ENCODE data around the gene TEKT3. TPM values are rescaled to one million over a fixed set of nuclear protein-coding genes. Genes with fewer than 3 reads are reported as not detected.

The TEKT3 gene
- total and polyA plus RNA-seq, 2 of the 4 experiments (the other 2 are of a cell fraction), result 0.15 TPM; not detected in 1

GRCh38 chr17:15278924-15279477 lies 62.4 kb downstream of the TEKT3 start:
- intact Hi-C loops (cut with micrococcal nuclease) (no loop called here), dilution Hi-C loops (cut with HindIII; ENCODE audit: low sequenced_read_pairs, unreplicated experiment) (no loop called here), in situ Hi-C loops (cut with MboI; ENCODE audit: low sequenced_read_pairs) (no loop called here)
- no peak overlapping the region for H4K91ac ChIP-seq (ENCODE audit: insufficient read depth, low read depth, low read length)
- H3K27ac ChIP-seq (ENCODE audit: insufficient read depth, low read length), result no peak overlapping the region
- ATAC-seq (ENCODE audit: low read depth), result peak; percentile 87
- peak overlapping the region; percentile 93; the same call in 1 of the 2 replicates for H2BK20ac ChIP-seq (ENCODE audit: low read depth, low read length)
- no peaks in the 10 kb centered on the region; the same call in 1 of the 2 replicates for H3K27me3 ChIP-seq (ENCODE audit: control insufficient read depth, insufficient read depth, low read length)
- no CpG with 5 or more reads among the region's 2 CpGs for WGBS, 2 experiments (ENCODE audit: extremely low coverage in 2 of 2, insufficient read length in 1 of 2)
- H2BK15ac ChIP-seq (ENCODE audit: low read depth, low read length), result peak overlapping the region; percentile 45; the same call in 1 of the 3 replicates
- H3K79me1 ChIP-seq (ENCODE audit: low read depth in 1 of 2, low read length in 2 of 2), result no peaks in the 10 kb centered on the region
- ChIA-PET POLR2A (ENCODE audit: unreplicated experiment) (no interaction called here), CTCF (no interaction called here)
- H2AK5ac ChIP-seq (ENCODE audit: low read depth, low read length), result no peak overlapping the region; the same call in 1 of the 2 replicates
- H4K8ac ChIP-seq (ENCODE audit: low read depth in 2 of 2, low read length in 2 of 2), result peak overlapping the region; percentile 5 to 55; a peak in 3 of 4 replicates
- H3K36me3 ChIP-seq (ENCODE audit: control insufficient read depth, insufficient read depth, low read length), result no peaks in the 10 kb centered on the region
- BruUV-seq (replicated peaks), result no TSS peak
- peak; percentile 97 for DNase-seq
- peaks cover 2% of the 10 kb centered on the region for H3K9me3 ChIP-seq (ENCODE audit: control insufficient read depth, insufficient read depth, low read length)
- no peak overlapping the region for H2AK9ac ChIP-seq (replicated peaks; ENCODE audit: low read depth, low read length, poor library complexity)
- peak overlapping the region; percentile 53; the same call in 1 of the 2 replicates for H3K14ac ChIP-seq (replicated peaks; ENCODE audit: low read depth, low read length)
- H3K56ac ChIP-seq (ENCODE audit: extremely low read depth, insufficient read depth, low read length), result no peak overlapping the region
- no peak overlapping the region; the same call in 1 of the 2 replicates for H4K5ac ChIP-seq (ENCODE audit: low read depth, low read length)
- TF ChIP-seq ELK1 (IDR thresholded peaks at IDR 0.05; ENCODE audit: borderline replicate concordance, low read depth, low read length) (no peak), RCOR1 (IDR thresholded peaks at IDR 0.05; ENCODE audit: insufficient replicate concordance, low read length) (peak; percentile 49), POLR2A (IDR thresholded peaks at IDR 0.05; ENCODE audit: low read depth, low read length) (0 out of 2 replicates have a peak, but pooled peaks have one; percentile 25), CTCF (conservative IDR thresholded peaks at IDR 0.05; ENCODE audit: low read depth, low read length) (no peak), BHLHE40 (IDR thresholded peaks at IDR 0.05; ENCODE audit: low read depth, low read length) (peak; percentile 76; the same call in 1 of the 2 replicates), FOS (IDR thresholded peaks at IDR 0.05; ENCODE audit: low read depth, low read length) (peak; percentile 92), RAD21 (IDR thresholded peaks at IDR 0.05; ENCODE audit: low read length) (no peak), USF2 (IDR thresholded peaks at IDR 0.05; ENCODE audit: low read depth, low read length) (peak; percentile 62), MAFK (IDR thresholded peaks at IDR 0.05; ENCODE audit: low read depth, low read length) (peak; percentile 73), NFE2L2 (IDR thresholded peaks at IDR 0.05; ENCODE audit: low read depth, low read length) (peak; percentile 79), CEBPB (IDR thresholded peaks at IDR 0.05; ENCODE audit: low read depth, low read length) (peak; percentile 95), MXI1 (IDR thresholded peaks at IDR 0.05; ENCODE audit: borderline replicate concordance, low read depth, low read length) (0 out of 2 replicates have a peak, but pooled peaks have one; percentile 54), SMC3 (IDR thresholded peaks at IDR 0.05; ENCODE audit: low read depth, low read length) (no peak)
- H3K4me1 ChIP-seq (ENCODE audit: control insufficient read depth, insufficient read depth, low read length), result peaks cover 12% of the 10 kb centered on the region
- H3K4me3 ChIP-seq (ENCODE audit: insufficient read depth, low read depth, low read length), result no peak overlapping the region
- 0 out of 2 replicates have a peak, but pooled peaks cover under 1% of the 10 kb centered on the region for H4K20me1 ChIP-seq (ENCODE audit: insufficient read depth, low read length)
- H3K9ac ChIP-seq (ENCODE audit: low read depth, low read length), result no peak overlapping the region
- H2BK120ac ChIP-seq (ENCODE audit: low read depth, low read length), result peak overlapping the region; percentile 85; the same call in 1 of the 2 replicates
- H2AFZ ChIP-seq (replicated peaks; ENCODE audit: low read length, poor library complexity), result no peak overlapping the region
- H3K18ac ChIP-seq (ENCODE audit: low read depth, low read length), result peak overlapping the region; percentile 95; the same call in 1 of the 2 replicates
- peak overlapping the region; percentile 58 for H2BK5ac ChIP-seq (ENCODE audit: low read depth, low read length, poor library complexity, severe bottlenecking)
- no peak overlapping the region for H3K23ac ChIP-seq (ENCODE audit: low read depth, low read length)
- peaks cover 5% of the 10 kb centered on the region; the same call in 1 of the 2 replicates for H3K9me1 ChIP-seq (ENCODE audit: insufficient read depth, low read length)
- peak overlapping the region; percentile 91; the same call in 1 of the 2 replicates for H3K4ac ChIP-seq (ENCODE audit: low read depth, low read length)
- H3K4me2 ChIP-seq (ENCODE audit: low read depth, low read length), result peak overlapping the region; percentile 94; the same call in 1 of the 2 replicates
